NCI-H524 (cell line): ENCODE results near the gene C16orf89.

Experiments
- DNase-seq, 2 experiments: peaks; one replicate each; lab custom pipeline; 2025; lab: John Stamatoyannopoulos, UW

C16orf89 gene

DNA sequence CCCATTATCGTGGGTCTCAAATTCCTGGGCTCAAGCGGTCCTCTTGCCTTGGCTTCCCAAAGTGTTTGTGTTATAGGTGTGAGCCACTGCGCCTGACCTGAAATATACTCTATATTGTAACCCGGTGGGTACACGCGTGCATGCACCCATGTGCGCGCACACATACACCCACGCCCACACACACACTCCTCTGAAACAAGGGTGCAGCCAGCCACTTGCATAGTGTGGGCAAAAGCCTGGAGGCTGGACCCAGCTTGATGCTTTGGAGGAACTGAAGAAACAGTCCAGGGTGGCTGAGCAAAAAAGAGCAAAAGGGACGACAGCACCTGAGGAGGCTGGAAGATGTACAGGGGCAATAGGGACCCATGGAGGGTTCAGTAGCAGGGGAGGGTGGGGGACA, 61.9 kb downstream of the C16orf89 start:
- no peak for DNase-seq

- DNase-seq: no peak
Observed at GRCh38 chr16:5003211-5003610, 62.5 kb downstream of the C16orf89 start.

DNA sequence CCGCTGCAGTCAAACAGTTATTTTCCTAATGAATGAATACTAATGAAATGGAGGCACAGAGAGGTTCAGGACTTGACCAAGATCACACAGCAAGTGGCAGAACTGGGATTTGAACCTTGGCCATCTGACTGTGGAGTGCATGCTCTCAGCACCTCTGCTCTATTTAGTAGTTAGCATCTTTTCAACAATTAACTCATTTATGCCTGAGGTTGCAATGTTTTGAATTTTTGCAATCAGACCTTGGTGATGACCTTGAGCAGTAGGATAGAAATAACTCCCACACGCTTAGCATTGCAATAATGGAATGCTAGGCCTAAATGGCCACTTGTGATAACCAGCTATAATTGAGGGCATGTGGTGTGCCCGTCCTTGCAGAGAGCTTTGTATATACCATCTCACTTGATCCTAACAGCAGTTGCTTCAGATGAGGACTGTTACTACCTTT, 63.0 kb downstream of the C16orf89 start:
- DNase-seq: no peak

- DNase-seq: no peak
Observed at GRCh38 chr16:5001986-5002385, 63.8 kb downstream of the C16orf89 start.

DNA sequence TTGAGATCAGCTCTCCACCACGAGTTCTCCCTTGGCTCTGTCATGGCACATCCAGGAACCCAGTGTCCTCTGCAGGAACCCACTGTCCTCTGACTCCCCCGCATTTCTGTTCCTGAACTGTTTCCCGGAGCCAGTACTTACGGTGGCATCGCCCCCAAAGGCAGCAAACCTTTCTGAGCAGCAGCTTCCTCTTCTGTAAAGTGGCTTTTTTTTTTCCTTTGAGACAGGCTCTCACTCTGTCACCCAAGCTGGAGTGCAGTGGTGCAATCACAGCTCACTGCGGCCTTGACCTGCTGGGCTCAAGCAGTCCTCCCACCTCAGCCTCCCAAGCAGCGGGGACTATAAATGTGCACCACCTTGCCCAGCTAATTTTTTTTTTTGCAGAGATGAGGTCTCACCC, 64.2 kb downstream of the C16orf89 start:
- DNase-seq: no peak

GRCh38 chr16:5000573-5001001, 65.2 kb downstream of the C16orf89 start:
- no peak for DNase-seq

- peak in 1 of 2 experiments; percentile 13 for DNase-seq
Observed at GRCh38 chr16:4994719-4995434, 70.9 kb downstream of the C16orf89 start.
